DND-41 (cell line): ENCODE measurements around the gene RALGPS1.

ENCODE experiments used
- EZH2 ChIP-seq: IDR thresholded peaks from 3 replicates; pipeline ENCODE4 v1.6.1; 2012; ENCODE audit warnings: borderline replicate concordance, low read depth, mild to moderate bottlenecking, moderate library complexity, low read length, inconsistent platforms; ENCODE audit not compliant: severe bottlenecking
- TF ChIP-seq, protein P1 (sequence below): IDR thresholded peaks from 2 replicates; pipeline ENCODE4 v1.5.1; 2012; ENCODE audit warnings: borderline replicate concordance, low read length, moderate library complexity, mild to moderate bottlenecking; ENCODE audit not compliant: poor library complexity, severe bottlenecking; ENCODE audit errors: extremely low read depth

DNA sequence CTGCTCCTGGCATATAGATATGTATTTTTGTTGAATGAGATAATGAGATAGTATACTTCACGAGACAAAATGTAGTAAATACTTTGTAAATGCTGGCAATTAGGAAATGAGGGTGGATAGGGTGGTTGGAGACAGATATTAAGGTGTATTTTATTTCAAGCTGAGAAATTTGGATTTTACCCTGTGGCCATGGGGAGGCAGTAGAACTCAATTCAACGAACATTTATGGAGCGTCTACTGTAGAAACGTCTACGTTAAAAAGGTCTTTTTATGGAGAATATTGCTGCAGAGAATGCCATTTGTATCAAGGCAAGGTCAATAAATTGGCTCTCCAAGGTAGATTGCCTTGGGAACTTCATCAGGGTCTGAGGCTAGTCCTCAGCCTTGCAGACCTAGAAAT, 21.5 kb upstream of the RALGPS1 start:
- TF ChIP-seq, protein P1, sequence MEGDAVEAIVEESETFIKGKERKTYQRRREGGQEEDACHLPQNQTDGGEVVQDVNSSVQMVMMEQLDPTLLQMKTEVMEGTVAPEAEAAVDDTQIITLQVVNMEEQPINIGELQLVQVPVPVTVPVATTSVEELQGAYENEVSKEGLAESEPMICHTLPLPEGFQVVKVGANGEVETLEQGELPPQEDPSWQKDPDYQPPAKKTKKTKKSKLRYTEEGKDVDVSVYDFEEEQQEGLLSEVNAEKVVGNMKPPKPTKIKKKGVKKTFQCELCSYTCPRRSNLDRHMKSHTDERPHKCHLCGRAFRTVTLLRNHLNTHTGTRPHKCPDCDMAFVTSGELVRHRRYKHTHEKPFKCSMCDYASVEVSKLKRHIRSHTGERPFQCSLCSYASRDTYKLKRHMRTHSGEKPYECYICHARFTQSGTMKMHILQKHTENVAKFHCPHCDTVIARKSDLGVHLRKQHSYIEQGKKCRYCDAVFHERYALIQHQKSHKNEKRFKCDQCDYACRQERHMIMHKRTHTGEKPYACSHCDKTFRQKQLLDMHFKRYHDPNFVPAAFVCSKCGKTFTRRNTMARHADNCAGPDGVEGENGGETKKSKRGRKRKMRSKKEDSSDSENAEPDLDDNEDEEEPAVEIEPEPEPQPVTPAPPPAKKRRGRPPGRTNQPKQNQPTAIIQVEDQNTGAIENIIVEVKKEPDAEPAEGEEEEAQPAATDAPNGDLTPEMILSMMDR, result peak; percentile 17
- TF ChIP-seq EZH2, result no peak
